Hepatocyte (in vitro differentiated cells): ENCODE data around the gene HEXD.
"Not testable (repeated sequence)": the region's sequence is repeated elsewhere in the genome, so short reads cannot be mapped to it uniquely, and the experiment has no call there.

Experiments
- CTCF ChIP-seq: fragments of 200-600 bp; sonication (generic); IDR thresholded peaks from 2 replicates; pipeline ENCODE4 v1.5.1; 2016; ENCODE audit warnings: antibody characterized with exemption, mild to moderate bottlenecking; ENCODE audit not compliant: poor library complexity
- EZH2 ChIP-seq: fragments of 200-600 bp; sonication (generic); IDR thresholded peaks from 2 replicates; pipeline ENCODE4 v1.6.1; 2016; ENCODE audit warnings: antibody characterized with exemption, mild to moderate bottlenecking, borderline replicate concordance
- EZH2phosphoT487 ChIP-seq: fragments of 200-600 bp; sonication (generic); IDR thresholded peaks from one replicate; pipeline ENCODE4 v1.6.1; 2018; ENCODE audit warnings: antibody characterized with exemption, mild to moderate bottlenecking, low read depth, moderate library complexity; ENCODE audit not compliant: unreplicated experiment, severe bottlenecking

- not testable (repeated sequence) for TF ChIP-seq CTCF, EZH2, EZH2phosphoT487
These were observed 45.1 kb upstream of the HEXD start for GRCh38 chr17:82373072-82373452.
